Measurements from ENCODE around the gene POLR3C.

The POLR3C gene, protein sequence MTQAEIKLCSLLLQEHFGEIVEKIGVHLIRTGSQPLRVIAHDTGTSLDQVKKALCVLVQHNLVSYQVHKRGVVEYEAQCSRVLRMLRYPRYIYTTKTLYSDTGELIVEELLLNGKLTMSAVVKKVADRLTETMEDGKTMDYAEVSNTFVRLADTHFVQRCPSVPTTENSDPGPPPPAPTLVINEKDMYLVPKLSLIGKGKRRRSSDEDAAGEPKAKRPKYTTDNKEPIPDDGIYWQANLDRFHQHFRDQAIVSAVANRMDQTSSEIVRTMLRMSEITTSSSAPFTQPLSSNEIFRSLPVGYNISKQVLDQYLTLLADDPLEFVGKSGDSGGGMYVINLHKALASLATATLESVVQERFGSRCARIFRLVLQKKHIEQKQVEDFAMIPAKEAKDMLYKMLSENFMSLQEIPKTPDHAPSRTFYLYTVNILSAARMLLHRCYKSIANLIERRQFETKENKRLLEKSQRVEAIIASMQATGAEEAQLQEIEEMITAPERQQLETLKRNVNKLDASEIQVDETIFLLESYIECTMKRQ

DNA sequence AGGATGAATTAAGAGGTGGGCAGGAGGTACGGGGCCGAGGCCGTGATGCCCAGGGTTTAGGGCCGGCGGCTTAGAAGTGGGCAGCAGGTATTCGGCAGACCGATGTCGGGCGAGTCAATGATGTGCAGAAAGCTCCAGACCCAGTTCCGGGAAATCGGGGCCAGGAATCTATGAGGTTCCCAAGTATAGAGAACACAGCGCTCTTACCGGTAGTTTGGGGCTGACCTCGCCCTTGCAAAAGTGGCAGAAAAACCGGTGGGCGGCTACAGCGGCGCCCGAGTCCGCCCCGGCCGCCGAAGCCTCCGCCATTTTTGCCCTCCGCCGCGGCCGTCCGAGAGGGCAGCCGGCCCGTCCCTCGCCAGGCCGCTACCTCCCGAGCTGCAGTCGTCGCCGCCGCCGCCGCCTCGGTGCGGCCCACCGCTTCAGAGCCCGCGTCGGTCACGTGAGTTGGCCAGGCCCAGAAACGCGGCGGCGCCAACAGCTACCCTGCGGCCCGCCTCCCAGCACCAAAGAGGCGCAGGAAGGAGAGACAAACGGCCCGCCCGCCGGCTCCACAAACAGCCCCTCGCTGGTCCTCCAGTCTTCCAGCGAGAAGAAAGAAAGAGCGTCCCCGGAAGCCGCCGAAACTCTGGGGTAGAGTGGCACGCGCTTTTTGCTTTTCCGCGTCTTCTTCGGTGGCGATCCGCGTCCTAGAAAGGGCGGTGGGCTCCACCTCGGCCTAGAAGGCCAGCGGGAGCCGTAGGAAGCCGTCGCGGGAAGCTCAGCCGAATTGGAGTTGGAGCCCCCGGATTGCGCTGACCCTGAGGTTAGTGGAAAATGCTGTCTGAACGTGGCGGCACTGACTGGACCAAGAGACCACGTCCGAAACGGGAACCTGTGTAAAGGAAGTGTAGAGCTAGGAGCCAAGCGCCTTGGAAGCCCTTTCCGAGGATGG, at the start of gene POLR3C, which contains the start of gene RNF115:
POLR3C (plus strand) TSS at position 636 of the 934 bp plus-strand sequence. CDS start 1,577 bp downstream, outside the sequence.
RNF115 (minus strand) TSS at position 531 of the 934 bp plus-strand sequence; CDS start at position 309, 222 bp downstream.
- Histone ChIP-seq H3K27me3 (ENCODE audit: insufficient read depth, poor library complexity, severe bottlenecking) (no peaks in the 10 kb centered on the region), H3K4me3 (ENCODE audit: severe bottlenecking) (peak within 1 kb of the TSS; percentile 62), H3K4me1 (ENCODE audit: insufficient read depth, poor library complexity, severe bottlenecking) (peaks cover 8% of the 10 kb centered on the region), H3K9me3 (ENCODE audit: severe bottlenecking) (no peaks in the 10 kb centered on the region), H3K36me3 (ENCODE audit: low read depth) (peaks cover 36% of the 10 kb centered on the region), H3K27ac (ENCODE audit: poor library complexity, severe bottlenecking) (peak within 1 kb of the TSS; percentile 73)
- TF ChIP-seq, protein P1, sequence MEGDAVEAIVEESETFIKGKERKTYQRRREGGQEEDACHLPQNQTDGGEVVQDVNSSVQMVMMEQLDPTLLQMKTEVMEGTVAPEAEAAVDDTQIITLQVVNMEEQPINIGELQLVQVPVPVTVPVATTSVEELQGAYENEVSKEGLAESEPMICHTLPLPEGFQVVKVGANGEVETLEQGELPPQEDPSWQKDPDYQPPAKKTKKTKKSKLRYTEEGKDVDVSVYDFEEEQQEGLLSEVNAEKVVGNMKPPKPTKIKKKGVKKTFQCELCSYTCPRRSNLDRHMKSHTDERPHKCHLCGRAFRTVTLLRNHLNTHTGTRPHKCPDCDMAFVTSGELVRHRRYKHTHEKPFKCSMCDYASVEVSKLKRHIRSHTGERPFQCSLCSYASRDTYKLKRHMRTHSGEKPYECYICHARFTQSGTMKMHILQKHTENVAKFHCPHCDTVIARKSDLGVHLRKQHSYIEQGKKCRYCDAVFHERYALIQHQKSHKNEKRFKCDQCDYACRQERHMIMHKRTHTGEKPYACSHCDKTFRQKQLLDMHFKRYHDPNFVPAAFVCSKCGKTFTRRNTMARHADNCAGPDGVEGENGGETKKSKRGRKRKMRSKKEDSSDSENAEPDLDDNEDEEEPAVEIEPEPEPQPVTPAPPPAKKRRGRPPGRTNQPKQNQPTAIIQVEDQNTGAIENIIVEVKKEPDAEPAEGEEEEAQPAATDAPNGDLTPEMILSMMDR (IDR thresholded peaks at IDR 0.05; ENCODE audit: poor library complexity, severe bottlenecking): no peak
- ATAC-seq (ENCODE audit: low read depth) (peak; percentile 90), DNase-seq (ENCODE audit: low spot score) (peak; percentile 84)

DNA sequence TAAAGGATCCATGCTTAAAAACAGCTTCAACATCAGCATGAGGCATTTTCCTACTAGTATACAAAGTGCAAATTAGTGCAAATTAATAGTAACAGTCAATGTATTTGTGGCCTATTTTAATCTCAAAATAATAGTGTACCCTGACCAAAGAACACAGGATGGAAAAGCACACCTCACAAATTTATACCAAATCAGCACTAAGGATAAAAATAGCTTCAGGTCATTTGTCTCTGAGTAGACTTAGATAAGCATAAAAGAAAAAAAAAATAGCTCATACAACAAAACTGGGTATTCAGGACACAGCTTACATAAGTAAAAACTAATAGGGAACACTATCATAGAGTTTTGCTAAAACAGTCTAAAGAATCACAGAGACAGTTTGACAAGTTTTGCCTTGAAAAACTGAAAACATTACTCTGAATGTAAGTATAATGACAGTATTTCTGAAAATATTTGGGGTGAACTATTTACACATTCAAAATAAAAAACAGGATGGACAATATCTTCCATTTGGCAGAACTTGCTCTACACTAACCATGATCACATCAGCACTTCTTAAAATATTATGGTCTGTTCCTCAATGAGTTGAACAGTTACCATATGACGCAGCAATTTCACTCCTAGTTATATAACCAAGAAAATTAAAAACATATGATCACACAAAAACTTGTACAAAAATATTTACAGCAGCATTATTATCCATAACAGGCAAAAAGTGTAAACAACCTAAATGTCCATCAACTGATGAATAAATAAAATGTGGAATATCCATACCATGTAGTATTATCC, 46.4 kb upstream of the POLR3C start:
- ATAC-seq (ENCODE audit: low read depth) (no peak), DNase-seq (ENCODE audit: low spot score) (no peak)
- Histone ChIP-seq H3K27me3 (ENCODE audit: insufficient read depth, poor library complexity, severe bottlenecking) (no peaks in the 10 kb centered on the region), H3K4me3 (ENCODE audit: severe bottlenecking) (no peak overlapping the region), H3K36me3 (ENCODE audit: low read depth) (peaks cover 13% of the 10 kb centered on the region; the same call in 1 of the 2 replicates), H3K27ac (ENCODE audit: poor library complexity, severe bottlenecking) (no peak overlapping the region), H3K9me3 (ENCODE audit: severe bottlenecking) (no peaks in the 10 kb centered on the region), H3K4me1 (ENCODE audit: insufficient read depth, poor library complexity, severe bottlenecking) (peaks cover 5% of the 10 kb centered on the region)
- TF ChIP-seq, protein P1 (IDR thresholded peaks at IDR 0.05; ENCODE audit: poor library complexity, severe bottlenecking): no peak

DNA sequence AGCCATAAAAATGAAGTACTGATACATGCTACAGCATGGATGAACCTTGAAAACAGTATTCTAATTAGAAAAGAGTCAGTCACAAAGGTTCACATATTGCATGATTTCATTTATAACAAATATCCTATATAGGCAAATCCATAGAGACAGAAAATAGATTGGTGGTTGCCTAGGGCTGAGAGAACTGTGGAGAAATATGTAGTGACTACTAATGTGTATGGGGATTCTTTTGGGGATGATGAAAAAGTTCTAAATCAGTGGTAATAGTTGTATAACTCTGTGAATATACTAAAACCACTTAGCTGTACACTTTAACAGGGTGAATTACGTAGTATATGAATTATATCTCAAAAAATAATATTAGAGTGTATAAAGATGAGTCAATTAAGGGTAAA, 45.9 kb upstream of the POLR3C start:
- no peaks in the 10 kb centered on the region for H3K27me3 ChIP-seq (ENCODE audit: insufficient read depth, poor library complexity, severe bottlenecking)
- H3K4me1 ChIP-seq (ENCODE audit: insufficient read depth, poor library complexity, severe bottlenecking): peaks cover 11% of the 10 kb centered on the region
- TF ChIP-seq, protein P1 (IDR thresholded peaks at IDR 0.05; ENCODE audit: poor library complexity, severe bottlenecking): no peak
- H3K27ac ChIP-seq (ENCODE audit: poor library complexity, severe bottlenecking): no peak overlapping the region
- H3K36me3 ChIP-seq (ENCODE audit: low read depth): peaks cover 13% of the 10 kb centered on the region; the same call in 1 of the 2 replicates
- no peak overlapping the region for H3K4me3 ChIP-seq (ENCODE audit: severe bottlenecking)
- no peaks in the 10 kb centered on the region for H3K9me3 ChIP-seq (ENCODE audit: severe bottlenecking)
- no peak for ATAC-seq (ENCODE audit: low read depth)
- DNase-seq (ENCODE audit: low spot score): no peak

DNA sequence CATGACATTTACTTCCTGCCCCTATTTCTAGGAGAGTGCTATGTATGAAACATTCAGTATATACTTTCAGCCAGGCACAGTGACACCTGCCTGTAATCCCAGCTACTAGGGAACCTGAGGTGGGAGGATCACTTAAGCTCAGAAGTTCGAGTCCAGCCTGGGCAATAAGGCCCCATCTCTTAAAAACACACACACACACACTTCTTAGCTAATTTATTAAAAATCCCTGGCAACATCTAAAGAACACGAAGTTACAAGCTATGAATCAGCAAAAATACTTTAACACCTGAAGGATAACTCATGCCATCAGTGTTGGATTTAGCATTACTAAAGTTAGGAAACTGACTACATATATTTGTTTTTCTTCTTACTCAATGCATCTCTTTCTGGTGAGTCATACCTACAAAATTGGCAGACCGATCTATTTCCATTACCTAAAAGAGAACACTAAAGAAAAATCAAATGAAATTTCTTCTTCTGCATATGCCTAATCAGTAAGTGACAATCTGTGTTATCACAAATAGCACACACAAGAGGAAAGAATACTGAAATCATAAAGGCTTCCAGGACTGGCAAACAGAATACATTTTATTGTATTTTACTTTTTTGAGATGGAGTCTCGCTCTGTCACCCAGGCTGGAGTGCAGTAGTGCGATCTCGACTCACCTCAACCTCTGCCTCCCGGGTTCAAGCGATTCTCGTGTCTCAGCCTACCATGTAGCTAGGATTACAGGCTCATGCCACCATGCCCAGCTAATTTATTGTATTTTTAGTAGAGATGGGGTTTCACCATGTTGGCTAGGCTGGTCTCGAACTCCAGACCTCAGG, 41.5 kb upstream of the POLR3C start:
- no peak for DNase-seq (ENCODE audit: low spot score)
- H3K27ac ChIP-seq (ENCODE audit: poor library complexity, severe bottlenecking): peak overlapping the region; percentile 77
- peak; percentile 94 for ATAC-seq (ENCODE audit: low read depth)
- peaks cover 27% of the 10 kb centered on the region for H3K4me1 ChIP-seq (ENCODE audit: insufficient read depth, poor library complexity, severe bottlenecking)
- no peaks in the 10 kb centered on the region for H3K27me3 ChIP-seq (ENCODE audit: insufficient read depth, poor library complexity, severe bottlenecking)
- TF ChIP-seq, protein P1 (IDR thresholded peaks at IDR 0.05; ENCODE audit: poor library complexity, severe bottlenecking): no peak
- H3K4me3 ChIP-seq (ENCODE audit: severe bottlenecking): no peak overlapping the region
- no peaks in the 10 kb centered on the region for H3K9me3 ChIP-seq (ENCODE audit: severe bottlenecking)
- H3K36me3 ChIP-seq (ENCODE audit: low read depth): peaks cover 14% of the 10 kb centered on the region; the same call in 1 of the 2 replicates
